ENCODE data around the gene CFAP46.
A peak's percentile ranks its signal among the peaks of the same experiment; 100 is the strongest.
"Not testable (repeated sequence)": the region's sequence is repeated elsewhere in the genome, so short reads cannot be mapped to it uniquely, and the experiment has no call there.

Gene CFAP46

DNA sequence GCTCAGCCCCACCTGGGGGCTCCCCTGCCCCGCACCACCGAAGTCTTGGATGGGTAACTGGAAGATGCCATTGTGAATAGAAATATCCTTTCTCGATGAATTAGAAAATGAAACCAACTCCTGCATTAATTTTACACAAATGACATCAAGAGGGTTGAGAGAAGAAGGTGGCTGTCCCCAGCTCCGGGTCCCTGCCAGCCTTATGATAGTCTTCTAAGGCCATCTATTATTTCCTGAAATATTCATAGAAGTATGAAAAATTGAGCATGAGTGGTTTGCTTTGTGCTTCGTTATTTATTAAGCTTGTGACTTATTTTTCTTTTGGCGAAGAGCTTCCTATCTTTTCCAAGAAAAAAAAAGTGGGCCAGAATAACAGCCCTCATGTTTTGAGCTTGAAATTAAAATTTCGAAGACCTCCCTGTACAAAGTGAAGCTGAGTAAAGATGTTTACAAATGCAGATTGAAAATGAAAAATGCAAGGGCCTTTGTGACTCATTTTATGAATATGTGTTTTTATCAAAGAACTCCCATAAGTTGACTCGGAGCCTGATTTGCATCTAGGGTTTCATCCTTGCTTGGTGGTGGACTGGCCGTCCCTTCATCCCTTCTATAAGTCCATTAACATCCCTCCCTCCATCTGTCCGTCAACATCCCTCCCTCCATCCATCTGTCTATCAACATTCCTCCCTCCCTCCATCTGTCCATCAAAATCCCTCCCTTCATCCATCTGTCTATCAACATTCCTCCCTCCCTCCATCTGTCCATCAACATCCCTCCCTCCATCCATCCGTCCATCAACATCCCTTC, 20.5 kb upstream of the CFAP46 start:
- no peak for DNase-seq (ENCODE audit: low read depth, low spot score)

DNA sequence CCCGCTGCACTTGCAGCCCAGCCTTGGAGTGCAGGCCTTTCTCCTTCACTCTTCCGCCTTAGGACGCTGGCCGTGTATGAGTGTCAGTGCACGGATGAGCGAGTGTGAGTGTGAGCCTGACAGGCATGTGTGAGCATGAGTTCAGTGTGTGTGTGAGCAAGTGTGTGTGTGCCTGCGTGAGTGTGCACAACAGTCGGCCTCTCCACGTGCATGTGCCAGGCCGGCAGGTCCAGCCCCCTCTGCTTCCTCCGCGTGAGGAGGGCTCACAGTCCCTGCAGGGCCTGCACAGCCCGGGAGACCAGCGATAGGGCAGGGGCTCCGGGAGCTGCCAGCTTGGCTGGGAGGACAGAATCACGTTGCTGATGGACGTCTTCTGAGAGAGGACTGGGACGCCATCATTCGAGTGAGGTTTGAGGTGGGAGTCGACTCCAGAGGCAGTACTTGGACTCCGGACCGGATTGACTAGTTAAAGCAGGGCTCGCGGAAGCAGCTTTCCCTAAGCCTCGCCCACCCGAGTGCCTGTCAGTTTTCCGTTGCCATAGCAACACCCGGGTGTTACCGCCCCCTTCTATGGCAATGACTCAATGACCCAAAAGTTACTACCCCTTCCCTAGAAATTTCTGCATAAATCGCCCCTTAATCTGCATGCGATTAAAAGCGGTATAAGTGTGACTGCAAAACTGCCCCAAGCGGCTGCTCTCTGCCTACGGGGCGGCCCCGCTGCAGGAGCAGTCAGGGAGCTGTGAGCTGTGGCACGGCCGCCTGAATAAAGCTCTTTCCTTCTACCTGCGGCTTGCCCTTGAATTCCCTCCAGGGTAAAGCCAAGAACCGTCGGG, 19.6 kb upstream of the CFAP46 start:
- DNase-seq (ENCODE audit: low read depth, low spot score), result peak; percentile 93

DNA sequence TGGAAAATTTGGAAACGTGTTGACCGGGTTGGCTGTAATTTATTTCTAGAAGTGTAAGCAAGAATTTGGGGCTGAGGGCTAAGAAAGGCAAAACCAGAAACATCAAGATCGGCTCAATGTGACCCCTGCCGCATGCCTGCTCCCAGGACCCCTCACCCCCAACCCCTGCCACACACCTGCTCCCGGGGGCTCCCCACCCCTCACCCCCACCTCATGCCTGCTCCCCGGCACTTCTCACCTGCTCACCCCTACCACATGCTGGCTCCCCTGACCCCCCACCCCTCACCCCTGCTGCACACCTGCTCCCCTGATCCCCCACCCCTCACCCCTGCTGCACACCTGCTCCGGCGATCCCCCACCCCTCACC, 19.0 kb upstream of the CFAP46 start:
- no peak for DNase-seq (ENCODE audit: low read depth, low spot score)

DNA sequence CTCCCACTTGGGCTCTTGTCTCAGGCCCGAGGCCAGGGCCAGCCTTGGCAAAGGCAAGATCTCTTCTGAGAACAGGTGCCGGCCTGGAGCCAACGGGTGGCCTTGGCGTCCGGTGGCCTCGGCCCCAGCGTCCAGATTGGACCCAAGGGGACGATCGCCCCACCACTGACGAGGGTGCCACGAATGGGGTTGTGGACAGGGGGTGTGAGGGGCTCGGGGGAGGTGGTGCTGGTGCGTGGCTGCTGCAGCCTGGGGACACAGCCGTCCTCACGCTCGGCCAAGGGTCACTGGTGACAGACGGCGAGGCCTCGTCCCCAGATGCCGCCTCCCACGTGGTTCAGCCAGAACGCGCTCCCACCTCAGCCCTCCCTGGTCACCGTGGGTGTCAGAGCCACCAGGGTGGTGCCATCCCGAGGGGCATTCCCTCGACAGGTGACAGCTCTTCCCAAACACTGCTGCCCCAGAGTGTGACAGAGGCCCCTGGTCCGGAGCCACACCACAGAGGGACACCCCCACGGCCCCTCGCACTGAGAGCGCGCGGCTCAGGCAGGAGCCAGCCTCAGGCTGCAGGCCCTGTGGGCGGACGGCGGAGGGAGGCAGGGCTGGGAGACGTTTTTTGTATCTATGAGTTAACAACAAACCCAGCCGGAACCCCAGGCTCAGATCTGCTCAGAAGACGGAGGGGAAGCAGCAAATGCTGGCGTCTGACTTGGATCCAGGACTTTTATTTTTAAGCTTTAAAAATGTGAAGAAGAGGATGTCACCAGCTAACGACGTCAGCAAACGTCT, 18.5 kb upstream of the CFAP46 start:
- no peak for DNase-seq (ENCODE audit: low read depth, low spot score)

DNA sequence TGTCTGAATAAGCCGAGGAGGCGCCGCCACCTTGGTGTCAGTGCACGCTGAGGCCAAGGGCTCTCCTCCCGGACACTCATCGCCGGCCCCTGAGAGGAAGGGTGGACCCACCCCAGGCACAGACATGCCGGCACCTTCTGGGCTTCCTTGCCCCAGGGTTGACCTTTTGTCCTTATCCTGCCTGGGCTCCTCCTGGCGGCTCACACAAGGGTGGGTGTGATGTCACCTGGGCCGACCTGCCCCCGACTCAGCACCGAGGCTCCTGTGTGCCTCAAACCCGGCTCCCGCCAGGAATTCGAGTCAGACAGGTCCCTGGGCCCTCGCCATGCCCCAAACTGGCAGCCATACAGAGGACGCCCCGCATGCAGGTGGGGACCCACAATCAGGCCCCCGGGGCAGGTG, 17.7 kb upstream of the CFAP46 start:
- DNase-seq (ENCODE audit: low read depth, low spot score), result peak; percentile 62

DNA sequence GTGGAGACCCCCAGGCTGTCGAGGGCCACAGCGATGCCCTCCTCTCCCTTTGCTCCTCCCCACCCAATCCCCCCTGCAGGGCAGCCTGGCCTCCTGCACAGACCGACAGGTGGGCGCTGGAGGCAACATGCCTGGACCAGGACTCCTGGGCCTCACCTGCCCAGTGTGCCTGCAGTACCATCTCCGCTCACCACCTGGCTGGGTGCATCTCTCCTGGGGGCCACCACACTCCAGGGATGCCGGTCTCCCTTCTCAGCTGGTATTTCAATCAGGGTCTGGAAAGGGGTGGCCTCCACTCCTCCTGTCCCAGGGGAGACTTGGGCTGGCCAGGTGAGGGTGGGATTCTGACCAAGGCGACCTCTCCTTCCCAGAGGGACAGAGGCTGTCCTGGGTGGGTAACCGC, 17.2 kb upstream of the CFAP46 start:
- no peak for DNase-seq (ENCODE audit: low read depth, low spot score)

DNA sequence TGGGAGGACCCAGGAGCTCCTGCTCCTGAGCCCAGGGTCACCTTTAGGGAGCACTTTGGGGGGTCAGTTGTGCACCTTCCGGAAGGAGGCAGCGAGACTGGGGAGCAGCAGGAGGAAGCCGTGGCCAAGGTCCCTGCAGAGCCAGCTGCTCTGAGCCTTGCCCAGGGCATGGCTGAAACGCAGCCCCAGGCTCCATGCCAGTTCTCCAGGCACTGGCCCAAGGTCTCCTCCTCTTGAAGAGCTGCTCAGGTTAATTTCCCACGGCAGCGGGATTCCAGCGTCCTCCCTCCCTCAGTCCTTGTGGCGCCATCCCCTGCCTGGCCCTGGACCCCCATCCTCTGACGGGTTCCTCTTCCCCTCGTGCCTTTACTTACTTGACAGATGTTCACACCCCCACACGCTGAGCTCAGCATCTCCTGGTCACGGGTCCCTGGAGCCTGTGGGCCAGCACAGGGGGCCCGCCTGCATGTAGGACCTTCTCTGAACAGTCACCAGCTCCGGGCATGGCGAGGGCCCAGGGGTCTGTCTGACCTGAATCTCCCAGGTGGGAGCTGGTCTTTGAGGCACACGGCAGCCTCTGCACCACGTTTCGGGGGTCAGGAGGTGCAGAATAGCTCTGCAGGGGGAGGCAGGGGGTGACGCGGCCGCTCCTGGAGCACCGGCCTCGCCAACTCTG, 16.7 kb upstream of the CFAP46 start:
- no peak for DNase-seq (ENCODE audit: low read depth, low spot score)

DNA sequence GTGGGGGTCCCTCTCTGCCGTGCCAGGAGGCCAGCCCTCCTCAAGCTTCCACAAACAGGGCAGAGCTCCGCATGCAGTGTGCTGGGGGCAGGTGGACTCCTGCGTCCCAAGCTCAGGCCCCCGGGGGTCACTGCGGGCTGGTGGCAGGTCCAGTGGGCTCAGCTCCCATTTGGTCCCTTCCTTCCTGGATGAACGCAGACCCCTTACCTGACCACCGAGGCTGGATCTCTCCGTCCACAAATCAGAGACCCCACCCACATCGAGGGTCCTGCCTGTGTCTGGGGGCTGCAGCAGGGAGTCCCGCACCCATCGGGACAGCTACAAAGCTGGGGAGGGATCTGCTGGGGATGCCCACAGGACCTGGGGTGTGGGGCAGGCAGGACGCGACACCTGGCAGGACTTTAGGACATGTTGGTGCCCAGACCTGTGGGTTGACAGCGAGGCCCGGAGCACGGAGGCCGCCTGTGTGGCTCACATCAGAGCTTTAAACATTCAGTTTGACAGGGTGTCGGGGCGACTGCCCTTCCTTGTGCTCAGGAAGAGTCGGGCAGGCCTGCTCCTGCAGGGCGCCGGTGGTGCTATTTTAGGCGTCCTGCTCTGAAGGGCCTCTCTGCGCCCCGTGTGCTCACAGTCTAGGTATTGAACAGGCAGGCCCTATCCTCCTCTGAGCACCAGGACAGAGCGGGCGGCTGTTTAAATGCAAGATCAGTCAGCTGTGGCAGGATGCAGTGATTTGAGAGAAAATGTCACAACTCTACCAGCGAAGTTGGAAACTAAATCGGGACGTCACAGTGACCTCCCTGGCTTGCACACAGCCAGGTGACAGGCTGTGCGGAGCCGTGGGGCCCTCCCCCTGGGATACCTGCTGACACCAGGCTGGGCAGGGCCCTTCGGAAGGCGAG, 15.9 kb upstream of the CFAP46 start:
- no peak for DNase-seq (ENCODE audit: low read depth, low spot score)

DNA sequence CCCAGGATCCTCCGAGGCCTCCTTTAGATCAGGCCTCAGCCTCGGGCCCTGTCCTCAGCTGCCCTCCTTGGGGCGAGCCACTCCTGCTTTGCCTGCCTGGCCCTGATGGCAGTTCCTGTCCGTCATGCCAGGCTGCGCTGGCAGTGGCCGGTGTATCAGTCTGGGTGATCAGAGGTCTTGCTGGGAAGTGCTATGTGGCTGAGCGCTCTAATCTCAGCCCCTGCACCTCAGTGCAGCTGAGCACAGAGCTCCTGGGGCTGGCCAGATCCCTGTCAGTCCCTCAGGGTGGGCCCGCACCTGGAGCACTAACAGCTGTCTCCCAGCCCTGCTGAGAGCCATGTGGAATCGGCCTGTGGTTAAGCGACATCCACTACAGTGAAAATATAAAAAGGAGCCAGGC, 14.8 kb upstream of the CFAP46 start:
- no peak for DNase-seq (ENCODE audit: low read depth, low spot score)

DNA sequence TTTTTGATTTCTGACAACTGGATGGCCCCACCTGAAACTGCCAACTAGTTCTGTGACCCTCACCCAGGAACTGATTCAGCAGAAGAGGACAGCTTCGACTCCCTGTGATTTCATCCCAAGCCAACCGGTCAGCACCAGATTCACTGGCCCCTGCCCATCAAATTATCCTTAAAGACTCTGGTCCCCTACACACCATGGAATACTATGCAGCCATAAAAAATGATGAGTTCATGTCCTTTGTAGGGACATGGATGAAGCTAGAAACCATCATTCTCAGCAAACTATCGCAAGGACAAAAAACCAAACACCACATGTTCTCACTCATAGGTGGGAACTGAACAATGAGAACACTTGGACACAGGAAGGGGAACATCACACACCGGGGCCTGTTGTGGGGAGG, 13.9 kb upstream of the CFAP46 start:
- DNase-seq (ENCODE audit: low read depth, low spot score), result not testable (repeated sequence)

DNA sequence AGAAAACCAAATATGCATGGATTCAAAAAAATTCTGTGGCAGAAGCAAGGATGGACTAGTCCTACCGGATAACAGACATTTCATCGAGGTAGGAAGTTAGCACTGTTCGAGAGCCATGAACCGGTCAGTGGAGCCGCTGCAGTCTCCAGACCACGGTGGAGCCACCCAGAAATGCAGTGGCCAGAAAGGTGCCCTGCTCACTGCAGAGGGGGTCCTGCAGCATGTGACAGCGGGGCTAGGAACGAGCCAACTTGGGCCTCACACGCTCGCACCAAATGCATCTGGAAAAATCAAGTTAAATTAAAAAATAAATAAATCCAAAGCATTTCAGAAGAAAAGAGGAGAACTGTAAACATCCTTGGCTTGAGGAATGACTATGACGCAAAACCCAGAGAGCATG, 13.1 kb upstream of the CFAP46 start:
- DNase-seq (ENCODE audit: low read depth, low spot score), result no peak

DNA sequence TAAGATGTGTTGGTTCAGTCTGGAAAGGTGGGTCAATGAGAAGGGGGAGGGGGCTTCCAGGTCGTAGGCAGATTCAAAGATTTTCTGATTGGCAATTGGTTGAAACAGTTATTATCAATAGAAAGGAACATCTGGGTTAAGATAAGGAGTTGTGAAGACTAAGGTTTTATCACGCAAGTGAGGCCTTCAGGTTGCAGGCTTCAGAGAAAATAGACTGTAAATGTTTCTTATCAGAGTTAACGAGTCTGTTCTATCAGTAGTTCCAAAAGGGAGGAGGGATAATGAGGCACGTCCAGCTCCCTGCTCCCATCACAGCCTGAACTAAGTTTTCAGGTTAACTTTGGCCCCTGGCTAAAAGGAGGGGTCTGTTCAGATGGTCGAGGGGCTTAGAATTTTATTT, 11.1 kb upstream of the CFAP46 start:
- no peak for DNase-seq (ENCODE audit: low read depth, low spot score)

DNA sequence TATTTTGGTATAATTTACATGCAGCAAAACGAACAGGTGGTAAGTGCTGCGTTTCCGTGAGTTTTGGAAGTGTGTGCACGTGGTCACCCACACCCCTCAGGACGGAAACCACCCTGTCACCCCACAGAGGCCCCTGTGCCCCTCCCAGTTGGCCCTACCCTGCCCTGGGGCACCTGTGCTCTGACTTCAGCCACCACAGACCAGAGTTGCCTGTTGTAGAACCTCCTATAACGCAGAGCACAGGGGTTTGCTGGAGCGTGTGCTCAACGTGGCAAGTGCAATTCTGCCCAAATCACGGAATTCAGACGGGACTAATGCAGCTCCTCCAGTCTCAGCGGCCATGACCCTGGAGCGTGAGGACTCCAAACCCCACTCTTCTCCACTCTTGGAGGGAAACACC, 9.6 kb upstream of the CFAP46 start:
- no peak for DNase-seq (ENCODE audit: low read depth, low spot score)

DNA sequence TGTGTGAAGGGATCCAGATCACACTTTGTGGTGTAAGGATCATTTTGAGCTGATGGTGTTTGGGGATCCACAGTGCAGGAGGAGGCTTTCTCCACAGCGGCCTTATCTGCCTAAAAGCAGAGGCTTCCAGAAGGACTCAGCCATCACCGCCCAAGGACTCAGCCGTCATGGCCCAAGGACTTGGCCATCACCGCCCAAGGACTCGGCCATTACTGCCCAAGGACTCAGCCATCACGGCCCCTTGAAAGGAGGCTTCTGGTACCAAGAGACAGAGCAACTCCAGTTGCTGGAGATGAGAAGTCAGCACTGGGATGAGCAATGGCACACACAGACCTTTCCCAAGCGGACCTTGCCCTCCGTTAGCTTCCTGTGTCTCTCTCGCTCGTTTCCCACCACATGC, 6.0 kb upstream of the CFAP46 start:
- no peak for DNase-seq (ENCODE audit: low read depth, low spot score)

DNA sequence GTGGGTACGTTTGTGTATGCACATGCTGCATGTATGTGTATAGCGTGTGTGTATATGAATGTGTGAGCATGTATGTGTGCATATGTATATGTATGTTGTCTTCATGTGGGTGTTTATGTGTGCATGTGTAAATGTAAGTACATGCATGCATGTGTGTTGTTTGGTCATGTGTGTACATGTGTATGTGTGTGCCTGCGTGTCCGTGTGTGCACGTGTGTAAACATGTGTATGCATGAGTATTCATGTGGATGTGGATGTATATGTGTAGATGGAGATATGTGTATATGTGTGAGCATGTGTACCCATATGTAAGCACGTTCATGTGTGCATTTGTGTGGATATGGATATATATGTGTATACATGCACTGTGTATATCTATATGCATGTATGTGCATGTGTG, 5.5 kb upstream of the CFAP46 start:
- DNase-seq (ENCODE audit: low read depth, low spot score), result no peak

DNA sequence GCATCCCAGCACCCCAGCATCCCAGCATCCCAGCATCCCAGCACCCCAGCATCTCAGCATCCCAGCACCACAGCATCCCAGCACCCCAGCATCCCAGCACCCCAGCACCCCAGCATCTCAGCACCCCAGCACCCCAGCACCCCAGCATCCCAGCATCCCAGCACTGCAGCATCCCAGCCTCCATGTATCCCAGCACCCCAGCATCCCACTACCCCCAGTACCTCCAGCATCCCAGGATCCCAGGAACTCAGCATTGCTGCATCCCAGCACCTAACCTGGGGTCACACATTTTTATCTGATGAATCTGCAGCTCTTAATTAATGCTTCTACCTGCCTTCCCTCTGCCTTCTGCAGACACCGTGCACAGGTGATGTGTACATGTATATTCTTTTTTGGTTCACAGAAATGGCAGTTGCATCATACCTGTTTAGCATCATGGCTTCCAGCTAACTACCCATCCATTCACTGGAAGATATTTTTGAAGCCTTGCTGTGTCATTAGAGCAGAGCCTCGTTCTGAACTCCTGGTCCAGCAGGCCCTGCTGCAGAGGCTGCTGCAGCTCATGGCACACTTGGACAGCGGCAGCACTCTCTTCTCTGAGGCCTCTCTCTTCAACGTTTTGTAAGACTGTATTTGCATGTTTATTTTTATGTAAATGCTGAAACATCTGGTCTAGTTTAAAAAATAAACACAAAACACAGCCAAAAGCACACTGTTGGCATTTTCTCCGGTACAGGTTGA, 4.6 kb upstream of the CFAP46 start:
- no peak for DNase-seq (ENCODE audit: low read depth, low spot score)

DNA sequence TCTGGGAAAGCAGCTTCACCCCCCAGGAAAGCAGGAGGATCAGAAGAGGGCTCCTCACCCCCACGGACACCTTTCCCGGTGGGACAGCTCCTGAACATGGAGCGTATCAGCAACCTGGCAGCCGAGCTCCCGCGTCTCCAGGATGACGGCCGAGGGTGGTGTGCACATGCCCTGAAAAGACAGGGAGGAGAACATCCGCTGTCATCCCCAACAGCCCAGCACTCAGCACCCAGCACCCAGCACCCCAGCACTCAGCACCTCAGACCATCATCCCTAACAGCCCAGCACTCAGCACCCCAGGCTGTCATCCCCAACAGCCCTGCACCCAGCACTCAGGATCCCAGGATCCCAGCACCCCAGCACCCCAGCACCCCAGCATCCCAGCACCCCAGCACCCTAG, 3.9 kb upstream of the CFAP46 start:
- DNase-seq (ENCODE audit: low read depth, low spot score), result no peak

DNA sequence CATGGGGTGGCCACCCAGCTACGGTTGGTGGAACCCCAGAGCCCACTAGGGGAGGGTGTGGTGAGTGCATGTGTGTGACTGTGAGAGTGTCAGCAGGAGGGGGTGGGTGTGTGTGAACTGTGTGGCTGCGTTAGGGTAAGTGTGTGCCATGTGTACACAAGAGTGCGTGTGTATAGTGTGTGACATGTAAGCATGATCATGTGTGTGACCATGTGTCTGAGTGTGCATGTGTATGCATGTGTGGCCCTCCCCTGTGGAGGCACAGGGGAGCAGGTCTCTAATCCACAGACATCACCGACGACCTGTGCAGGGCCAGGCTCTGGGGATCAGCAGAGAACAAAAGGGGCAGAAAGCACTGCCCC, 3.5 kb upstream of the CFAP46 start:
- no peak for DNase-seq (ENCODE audit: low read depth, low spot score)

DNA sequence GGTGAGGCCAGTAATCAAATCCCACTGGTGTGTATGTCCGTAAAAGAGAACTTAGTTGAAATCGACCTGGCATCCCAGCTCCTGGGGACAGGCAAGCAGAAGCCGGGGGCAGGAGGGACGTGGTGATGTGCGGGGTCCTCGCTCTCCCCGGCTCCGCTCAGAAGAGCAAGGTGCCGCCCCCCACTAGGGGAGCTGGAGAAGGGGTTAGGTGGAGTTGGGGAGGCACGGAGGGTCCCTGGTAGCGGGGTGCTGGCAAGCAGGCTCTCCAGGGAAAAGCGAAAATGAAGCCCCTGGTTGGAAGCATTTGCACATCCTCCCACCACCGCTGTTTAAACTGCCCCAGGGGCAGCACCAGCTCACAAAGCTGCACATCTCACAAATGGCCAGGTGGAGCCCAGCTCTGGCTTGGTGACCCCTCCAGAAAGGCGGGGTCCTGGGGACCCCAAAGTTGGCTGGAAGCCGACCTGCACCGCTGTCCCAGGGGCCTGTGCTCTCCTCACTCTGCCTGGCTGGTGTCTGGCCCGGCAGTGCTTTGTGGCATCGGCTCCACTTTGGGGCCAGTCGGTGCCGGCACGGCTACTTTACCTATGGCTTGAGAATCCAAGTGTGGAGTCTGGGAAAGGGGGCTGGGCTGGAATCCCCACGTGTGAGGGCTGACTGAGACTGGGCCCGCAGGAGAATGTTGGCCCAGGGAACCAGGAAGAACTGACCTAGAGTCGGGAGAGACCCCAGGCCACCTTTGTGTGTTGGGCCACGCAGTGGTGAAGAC, 2.9 kb upstream of the CFAP46 start:
- no peak for DNase-seq (ENCODE audit: low read depth, low spot score)
